Liver (tissue), 9 donors: ENCODE data around the gene IHH. TPM values are rescaled to one million over a fixed set of nuclear protein-coding genes. Genes with fewer than 3 reads are reported as not detected.
A peak's percentile ranks its signal among the peaks of the same experiment; 100 is the strongest.

Experiments used
- DNase-seq: peaks from one replicate; pipeline ENCODE4 v3.0.0-alpha.2; 2017; ENCODE audit warnings: low spot score
- H3K27ac ChIP-seq, 2 donors: one replicate each; pipeline ENCODE4 v1.7.0; 2013; ENCODE audit warnings: inconsistent platforms in 2 of 2, low read length in 2 of 2, control low read depth in 1 of 2, low read depth in 1 of 2, mild to moderate bottlenecking in 1 of 2
- H3K27me3 ChIP-seq, 4 donors: one replicate each; pipeline versions ENCODE4 v1.6.1 to v1.7.0; 2013; ENCODE audit warnings: low read length in 3 of 4, inconsistent platforms in 1 of 4, mild to moderate bottlenecking in 1 of 4, moderate library complexity in 1 of 4; ENCODE audit not compliant: control insufficient read depth in 4 of 4, insufficient read depth in 4 of 4
- H3K36me3 ChIP-seq, 4 donors: one replicate each; pipeline versions ENCODE4 v1.6.1 to v1.7.0; 2013; ENCODE audit warnings: low read length in 3 of 4, mild to moderate bottlenecking in 3 of 4, low read depth in 1 of 4, moderate library complexity in 1 of 4; ENCODE audit not compliant: control insufficient read depth in 4 of 4, insufficient read depth in 3 of 4
- H3K4me1 ChIP-seq, 4 donors: one replicate each; pipeline versions ENCODE4 v1.6.1 to v1.7.0; 2013; ENCODE audit warnings: low read length in 3 of 4, mild to moderate bottlenecking in 3 of 4, moderate library complexity in 1 of 4; ENCODE audit not compliant: control insufficient read depth in 4 of 4, insufficient read depth in 4 of 4
- H3K4me3 ChIP-seq, 3 donors: one replicate each; pipeline versions ENCODE4 v1.6.1 to v1.7.0; 2013; ENCODE audit warnings: low read length in 3 of 3, control low read depth in 1 of 3, low read depth in 1 of 3, mild to moderate bottlenecking in 1 of 3
- H3K9ac ChIP-seq, 2 donors: one replicate each; pipeline ENCODE4 v1.7.0; 2013; ENCODE audit warnings: low read length in 2 of 2, mild to moderate bottlenecking in 2 of 2, moderate library complexity in 2 of 2, control low read depth in 1 of 2, low read depth in 1 of 2
- H3K9me3 ChIP-seq, 4 donors: one replicate each; pipeline versions ENCODE4 v1.6.1 to v1.7.0; 2013; ENCODE audit warnings: low read length in 3 of 4; ENCODE audit not compliant: control insufficient read depth in 4 of 4
- EGR1 ChIP-seq, 2 donors: IDR thresholded peaks; 2 replicates each; pipeline ENCODE4 v1.6.1; 2016 to 2018; ENCODE audit warnings: antibody characterized with exemption in 2 of 2, low read depth in 2 of 2
- FOXA1 ChIP-seq: IDR thresholded peaks from 2 replicates; pipeline ENCODE4 v1.6.1; 2016; ENCODE audit warnings: antibody characterized with exemption
- FOXA2 ChIP-seq: IDR thresholded peaks from 2 replicates; pipeline ENCODE4 v1.6.1; 2016; ENCODE audit warnings: antibody characterized with exemption
- GABPA ChIP-seq, 2 donors: IDR thresholded peaks in 1 of 2; conservative IDR thresholded peaks in 1 of 2; 2 replicates each; pipeline ENCODE4 v1.6.1; 2016; ENCODE audit warnings: antibody characterized with exemption in 2 of 2, mild to moderate bottlenecking in 1 of 2, moderate library complexity in 1 of 2
- HNF4A ChIP-seq, 2 donors: conservative IDR thresholded peaks; 2 replicates each; pipeline ENCODE4 v1.6.1; 2016; ENCODE audit warnings: antibody characterized with exemption in 2 of 2, mild to moderate bottlenecking in 2 of 2
- HNF4G ChIP-seq: IDR thresholded peaks from 2 replicates; pipeline ENCODE4 v1.6.1; 2016; ENCODE audit warnings: antibody characterized with exemption
- NR2F2 ChIP-seq: IDR thresholded peaks from 2 replicates; pipeline ENCODE4 v1.6.1; 2016; ENCODE audit warnings: antibody characterized with exemption
- RAD21 ChIP-seq, 2 donors: IDR thresholded peaks; 2 replicates each; pipeline ENCODE4 v1.6.1; 2016; ENCODE audit warnings: antibody characterized with exemption in 2 of 2, mild to moderate bottlenecking in 2 of 2
- SP1 ChIP-seq: IDR thresholded peaks from 2 replicates; pipeline ENCODE4 v1.6.1; 2018; ENCODE audit warnings: antibody characterized with exemption, mild to moderate bottlenecking
- TAF1 ChIP-seq: conservative IDR thresholded peaks from 2 replicates; pipeline ENCODE4 v1.6.1; 2016; ENCODE audit warnings: antibody characterized with exemption, mild to moderate bottlenecking
- WGBS: extraction: QIAGEN DNeasy Blood & Tissue Kit; methylation state at CpG from one replicate; pipeline ENCODE4 v1.1.7; 2013; 5-methylcytosine and 5-hydroxymethylcytosine counted together
- polyA plus RNA-seq, 2 donors: library from polyadenylated mRNA; stranded (reverse) in 1 of 2; unstranded in 1 of 2; fragments of 200-250 nt in 1 of 2; fragments of >200 nt in 1 of 2; fragmentation: Nextera tagmentation in 1 of 2; extraction: Ambion mirVana in 1 of 2; gene quantifications; one replicate each; pipeline versions ENCODE4 v1.2.1 to v1.2.3, GENCODE V29; 2013 to 2015
- total RNA-seq, 2 donors: library from RNA; depleted of rRNA; stranded (reverse); fragments of >200 nt; gene quantifications; one replicate each; pipeline ENCODE4 v1.2.3, GENCODE V29; 2014
- TF ChIP-seq, protein P1 (sequence below): fragments of 150-350 bp; IDR thresholded peaks from 2 replicates; pipeline ENCODE4 v1.5.1; 2017; ENCODE audit warnings: improper control_type of control experiment, low read depth, low read length; ENCODE audit not compliant: missing input control
- TF ChIP-seq, protein P2 (sequence below): IDR thresholded peaks from 2 replicates; pipeline ENCODE4 v1.6.1; 2016; ENCODE audit warnings: antibody characterized with exemption
- TF ChIP-seq, protein P3 (sequence below): IDR thresholded peaks from 2 replicates; pipeline ENCODE4 v1.6.1; 2016; ENCODE audit warnings: antibody characterized with exemption
- donor health status: healthy.
- donor health status: healthy.
- donor health status: healthy.
- donor health status: healthy.
- donor health status: healthy.

IHH gene
- total and polyA plus RNA-seq, 4 donors = 0.51 to 2.4 (median 0.79) TPM

DNA sequence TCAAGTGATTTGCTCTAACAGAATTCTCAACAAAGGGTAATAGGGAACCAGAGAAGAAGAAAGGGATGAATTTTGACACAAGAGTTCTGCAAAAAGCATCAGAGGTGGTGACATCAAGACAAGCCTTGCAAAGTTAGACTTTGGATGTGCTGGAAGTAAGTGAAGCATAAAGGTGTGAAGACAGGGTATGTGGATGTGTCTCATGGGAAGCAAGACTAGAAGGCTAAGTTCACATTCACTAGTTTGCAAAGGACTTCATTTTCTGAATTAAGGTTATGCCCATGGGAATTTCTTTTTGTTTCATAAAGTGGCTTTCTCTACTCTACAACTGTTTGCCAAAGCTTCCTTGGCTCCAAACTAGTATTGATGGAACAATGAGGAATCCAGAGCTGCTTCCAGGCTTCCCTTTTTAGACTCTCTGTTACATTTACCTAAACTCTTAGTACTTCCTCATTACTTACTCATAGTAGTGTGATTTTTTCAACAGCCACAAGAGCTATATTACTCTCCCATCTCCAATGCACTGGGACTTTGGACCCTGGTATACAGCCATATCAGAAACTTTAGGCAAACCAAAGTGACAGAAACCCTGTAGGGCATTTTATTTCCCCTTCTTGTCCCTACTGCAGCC is 21.1 kb upstream of the IHH start:
- Histone ChIP-seq H3K4me3 (no peak overlapping the region), H3K27me3 (no peaks in the 10 kb centered on the region), H3K9me3 (no peaks in the 10 kb centered on the region), H3K4me1 (peaks cover 0 to 24% (median 7%) of the 10 kb centered on the region in 4 donors), H3K36me3 (peaks cover 3 to 6% (median 5%) of the 10 kb centered on the region in 4 donors), H3K27ac (no peak overlapping the region), H3K9ac (no peak overlapping the region)
- DNase-seq = no peak
- TF ChIP-seq, protein P1, sequence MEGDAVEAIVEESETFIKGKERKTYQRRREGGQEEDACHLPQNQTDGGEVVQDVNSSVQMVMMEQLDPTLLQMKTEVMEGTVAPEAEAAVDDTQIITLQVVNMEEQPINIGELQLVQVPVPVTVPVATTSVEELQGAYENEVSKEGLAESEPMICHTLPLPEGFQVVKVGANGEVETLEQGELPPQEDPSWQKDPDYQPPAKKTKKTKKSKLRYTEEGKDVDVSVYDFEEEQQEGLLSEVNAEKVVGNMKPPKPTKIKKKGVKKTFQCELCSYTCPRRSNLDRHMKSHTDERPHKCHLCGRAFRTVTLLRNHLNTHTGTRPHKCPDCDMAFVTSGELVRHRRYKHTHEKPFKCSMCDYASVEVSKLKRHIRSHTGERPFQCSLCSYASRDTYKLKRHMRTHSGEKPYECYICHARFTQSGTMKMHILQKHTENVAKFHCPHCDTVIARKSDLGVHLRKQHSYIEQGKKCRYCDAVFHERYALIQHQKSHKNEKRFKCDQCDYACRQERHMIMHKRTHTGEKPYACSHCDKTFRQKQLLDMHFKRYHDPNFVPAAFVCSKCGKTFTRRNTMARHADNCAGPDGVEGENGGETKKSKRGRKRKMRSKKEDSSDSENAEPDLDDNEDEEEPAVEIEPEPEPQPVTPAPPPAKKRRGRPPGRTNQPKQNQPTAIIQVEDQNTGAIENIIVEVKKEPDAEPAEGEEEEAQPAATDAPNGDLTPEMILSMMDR = no peak
- TF ChIP-seq NR2F2 (no peak), TAF1 (no peak), SP1 (peak; percentile 15), FOXA1 (no peak), HNF4A (conservative IDR thresholded peaks at IDR 0.05) (peak; percentile 47 to 62), GABPA (IDR thresholded peaks at IDR 0.05 in 1 of 2, conservative IDR thresholded peaks at IDR 0.05 in 1 of 2) (no peak), HNF4G (peak; percentile 22), EGR1 (IDR thresholded peaks at IDR 0.05; ENCODE audit: low read depth in 2 of 2) (no peak)
- TF ChIP-seq, protein P2, sequence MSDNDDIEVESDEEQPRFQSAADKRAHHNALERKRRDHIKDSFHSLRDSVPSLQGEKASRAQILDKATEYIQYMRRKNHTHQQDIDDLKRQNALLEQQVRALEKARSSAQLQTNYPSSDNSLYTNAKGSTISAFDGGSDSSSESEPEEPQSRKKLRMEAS = no peak
- TF ChIP-seq, protein P3, sequence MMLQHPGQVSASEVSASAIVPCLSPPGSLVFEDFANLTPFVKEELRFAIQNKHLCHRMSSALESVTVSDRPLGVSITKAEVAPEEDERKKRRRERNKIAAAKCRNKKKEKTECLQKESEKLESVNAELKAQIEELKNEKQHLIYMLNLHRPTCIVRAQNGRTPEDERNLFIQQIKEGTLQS = no peak

DNA sequence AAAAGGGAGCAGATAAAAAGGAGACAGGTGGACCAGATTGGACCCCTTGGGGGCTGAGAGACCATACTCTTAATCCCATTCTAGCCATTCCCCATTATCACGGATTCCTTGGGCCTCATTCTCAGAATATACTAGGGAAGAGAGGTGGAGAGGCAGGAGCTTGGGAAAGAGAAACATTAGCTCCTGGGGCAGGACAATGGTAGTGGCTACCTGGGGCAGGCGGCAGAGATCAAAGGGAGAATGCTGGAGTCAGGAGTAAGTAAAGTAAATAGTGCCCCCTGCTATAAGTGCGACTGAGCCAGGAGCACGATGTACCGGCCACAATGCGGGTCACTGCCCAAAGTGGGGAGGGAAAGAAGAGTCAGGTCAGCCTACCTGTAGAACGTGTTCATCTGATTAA is 20.4 kb upstream of the IHH start:
- Histone ChIP-seq H3K9ac (no peak overlapping the region), H3K27ac (no peak overlapping the region), H3K9me3 (no peaks in the 10 kb centered on the region), H3K4me1 (peaks cover 0 to 22% (median 7%) of the 10 kb centered on the region in 4 donors), H3K36me3 (peaks cover 3 to 11% (median 8%) of the 10 kb centered on the region in 4 donors), H3K4me3 (no peak overlapping the region), H3K27me3 (no peaks in the 10 kb centered on the region)
- no peak for DNase-seq
- whole genome bisulfite sequencing = 58% methylated on average over 7 of the region's 7 CpGs
- TF ChIP-seq SP1 (no peak), FOXA2 (no peak), FOXA1 (no peak), RAD21 (IDR thresholded peaks at IDR 0.05) (no peak), TAF1 (no peak)
- TF ChIP-seq, protein P1 = no peak
- TF ChIP-seq, protein P2 = no peak
